Neural crest cell (in vitro differentiated cells): ENCODE data around the gene SDR42E2. TPM values are rescaled to one million over a fixed set of nuclear protein-coding genes. Genes with fewer than 3 reads are reported as not detected.

Experiments
- DNase-seq: peaks from one replicate; pipeline ENCODE4 v3.0.0; 2021; ENCODE audit warnings: low read depth, mixed read lengths, low spot score
- H3K27ac Mint-ChIP-seq: one replicate; pipeline ENCODE4 v1.8.0; 2021; ENCODE audit warnings: mild to moderate bottlenecking, mixed read lengths; ENCODE audit not compliant: unreplicated experiment
- H3K27me3 Mint-ChIP-seq: 2 replicates; pipeline ENCODE4 v1.8.0; 2021; ENCODE audit warnings: low read depth, mild to moderate bottlenecking, mixed read lengths
- H3K36me3 Mint-ChIP-seq: 2 replicates; pipeline ENCODE4 v1.8.0; 2021; ENCODE audit warnings: low read depth, mild to moderate bottlenecking, mixed read lengths
- H3K4me1 Mint-ChIP-seq: 2 replicates; pipeline ENCODE4 v1.8.0; 2021; ENCODE audit warnings: mixed read lengths
- H3K4me3 Mint-ChIP-seq: one replicate; pipeline ENCODE4 v1.8.0; 2021; ENCODE audit warnings: mild to moderate bottlenecking, mixed read lengths
- H3K9me3 Mint-ChIP-seq: 2 replicates; pipeline ENCODE4 v1.8.0; 2021; ENCODE audit warnings: mixed read lengths
- total RNA-seq: library from RNA; stranded (reverse); gene quantifications from 2 replicates; pipeline ENCODE4 v1.2.1, GENCODE V29; 2021
- TF ChIP-seq, protein P1 (sequence below): fragments of 200-600 bp; sonication (generic); conservative IDR thresholded peaks from 2 replicates; pipeline ENCODE4 v1.5.0; 2021; ENCODE audit warnings: antibody characterized with exemption, mild to moderate bottlenecking

SDR42E2 gene
- total RNA-seq, 1 donor from 2014 or later, result not detected

DNA sequence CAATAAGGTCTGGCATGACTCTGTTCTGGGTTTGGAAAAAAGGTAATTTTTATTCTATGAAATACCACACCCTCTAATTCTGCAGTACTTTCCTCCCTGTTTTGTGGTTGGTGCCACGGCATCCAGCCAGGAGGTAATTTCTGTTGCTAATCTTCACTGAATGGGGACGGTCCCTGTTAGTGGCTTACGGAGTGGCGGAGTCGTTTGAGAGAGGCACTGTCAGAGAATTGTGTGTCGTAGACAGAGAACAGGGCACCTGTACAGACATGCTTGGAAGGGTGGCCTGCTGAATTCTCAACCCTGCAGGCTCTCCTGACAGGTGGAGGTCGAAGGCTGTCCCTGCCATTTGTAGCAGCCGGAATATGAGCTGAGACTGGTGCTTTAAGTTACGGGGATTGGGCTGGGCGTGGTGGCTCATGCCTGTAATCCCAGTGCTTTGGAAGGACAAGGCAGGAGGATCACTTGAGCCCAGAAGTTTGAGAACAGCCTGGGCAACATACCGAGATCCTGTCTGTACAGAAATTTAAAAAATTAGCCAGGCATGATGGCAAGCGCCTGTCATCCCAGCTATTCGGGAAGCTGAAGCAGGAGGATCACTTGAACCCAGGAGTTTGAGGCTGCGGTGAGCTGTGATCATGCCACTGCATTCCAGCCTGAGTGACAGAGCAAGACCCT lies 77.0 kb downstream of the SDR42E2 start:
- no peaks in the 10 kb centered on the region for H3K27me3 Mint-ChIP-seq
- no peaks in the 10 kb centered on the region for H3K9me3 Mint-ChIP-seq
- DNase-seq, result no peak
- H3K27ac Mint-ChIP-seq, result no peak overlapping the region
- no peak overlapping the region for H3K4me3 Mint-ChIP-seq
- TF ChIP-seq, protein P1, sequence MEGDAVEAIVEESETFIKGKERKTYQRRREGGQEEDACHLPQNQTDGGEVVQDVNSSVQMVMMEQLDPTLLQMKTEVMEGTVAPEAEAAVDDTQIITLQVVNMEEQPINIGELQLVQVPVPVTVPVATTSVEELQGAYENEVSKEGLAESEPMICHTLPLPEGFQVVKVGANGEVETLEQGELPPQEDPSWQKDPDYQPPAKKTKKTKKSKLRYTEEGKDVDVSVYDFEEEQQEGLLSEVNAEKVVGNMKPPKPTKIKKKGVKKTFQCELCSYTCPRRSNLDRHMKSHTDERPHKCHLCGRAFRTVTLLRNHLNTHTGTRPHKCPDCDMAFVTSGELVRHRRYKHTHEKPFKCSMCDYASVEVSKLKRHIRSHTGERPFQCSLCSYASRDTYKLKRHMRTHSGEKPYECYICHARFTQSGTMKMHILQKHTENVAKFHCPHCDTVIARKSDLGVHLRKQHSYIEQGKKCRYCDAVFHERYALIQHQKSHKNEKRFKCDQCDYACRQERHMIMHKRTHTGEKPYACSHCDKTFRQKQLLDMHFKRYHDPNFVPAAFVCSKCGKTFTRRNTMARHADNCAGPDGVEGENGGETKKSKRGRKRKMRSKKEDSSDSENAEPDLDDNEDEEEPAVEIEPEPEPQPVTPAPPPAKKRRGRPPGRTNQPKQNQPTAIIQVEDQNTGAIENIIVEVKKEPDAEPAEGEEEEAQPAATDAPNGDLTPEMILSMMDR, result no peak
- H3K4me1 Mint-ChIP-seq, result no peaks in the 10 kb centered on the region
- no peaks in the 10 kb centered on the region for H3K36me3 Mint-ChIP-seq

- H3K4me1 Mint-ChIP-seq, result no peaks in the 10 kb centered on the region
- no peaks in the 10 kb centered on the region for H3K36me3 Mint-ChIP-seq
- no peak overlapping the region for H3K4me3 Mint-ChIP-seq
- no peaks in the 10 kb centered on the region for H3K27me3 Mint-ChIP-seq
- no peak for DNase-seq
- no peak overlapping the region for H3K27ac Mint-ChIP-seq
- TF ChIP-seq, protein P1, result no peak
- H3K9me3 Mint-ChIP-seq, result no peaks in the 10 kb centered on the region
Measured at GRCh38 chr16:22240023-22240710, 77.9 kb downstream of the SDR42E2 start.

Other genes starting within 250 kb of the SDR42E2 start
- 175 and 183 TPM in 2 replicates for gene UQCRC2, start 209.1 kb upstream of the SDR42E2 start, total RNA-seq
- not detected in 2 replicates for gene PDZD9, start 161.4 kb upstream of the SDR42E2 start, total RNA-seq
- 14.8 and 17.8 TPM in 2 replicates for gene MOSMO, start 154.4 kb upstream of the SDR42E2 start, total RNA-seq
- 0.30 TPM in 1 of 2 replicates, not detected in the other for gene VWA3A, start 70.0 kb upstream of the SDR42E2 start, total RNA-seq
- 20.3 and 21.2 TPM in 2 replicates for gene EEF2K, start 43.8 kb downstream of the SDR42E2 start, total RNA-seq
- gene POLR3E, start 134.9 kb downstream of the SDR42E2 start, total RNA-seq, result 68.0 and 73.5 TPM in 2 replicates
- gene CDR2, start 212.1 kb downstream of the SDR42E2 start, total RNA-seq, result 16.1 and 17.5 TPM in 2 replicates